ENCODE results near the gene TMOD2.

DNA sequence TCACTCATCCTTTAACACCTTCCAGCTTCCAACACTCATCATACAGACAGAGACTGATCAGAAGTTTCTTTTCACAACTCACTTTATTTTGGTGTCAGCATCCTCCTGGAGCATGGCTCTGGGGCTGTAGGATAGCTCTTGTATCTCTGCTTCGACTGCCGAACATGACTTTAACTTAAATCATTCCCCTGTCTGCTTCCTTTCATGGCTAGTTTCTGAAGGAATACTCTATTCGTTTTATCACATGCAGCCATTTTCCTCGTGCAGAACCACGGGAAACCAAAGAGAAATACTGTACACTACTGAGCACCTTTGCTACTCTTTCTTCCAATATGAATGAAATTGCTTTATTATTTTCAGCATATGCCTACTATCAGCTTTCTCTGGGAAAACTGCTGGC lies 2.1 kb upstream of the TMOD2 start:
- TF ChIP-seq CTCF (IDR thresholded peaks at IDR 0.05): no peak
- TF ChIP-seq POLR2A (IDR thresholded peaks at IDR 0.05): no peak
